Measurements from ENCODE around the gene SKAP1. TPM values are rescaled to one million over a fixed set of nuclear protein-coding genes. Genes with fewer than 3 reads are reported as not detected.

The SKAP1 gene
- total and polyA plus RNA-seq, 7 donors: 0.09 to 1.0 (median 0.42) TPM; not detected in 2

GRCh38 chr17:48102043-48102750, 327.8 kb downstream of the SKAP1 start:
- Histone ChIP-seq H3K36me3 (ENCODE audit: insufficient read depth in 1 of 2, low read depth in 1 of 2) (no peaks in the 10 kb centered on the region), H3K9me3 (peaks cover 4% of the 10 kb centered on the region), H3K4me1 (peaks cover 12% of the 10 kb centered on the region), H3K27ac (peak overlapping the region; percentile 86), H3K4me3 (peak overlapping the region; percentile 99), H3K27me3 (ENCODE audit: insufficient read depth in 3 of 3, low read length in 2 of 3) (no peaks in the 10 kb centered on the region)
- no peak for TF ChIP-seq CTCF (IDR thresholded peaks at IDR 0.05)
- WGBS, 3 donors: 83 to 89% (median 86%) methylated on average over 19 of the region's 19 CpGs
- intact Hi-C loops (cut with DNase I): no loop called here
- DNase-seq (no peak), ATAC-seq (no peak)

GRCh38 chr17:48101012-48101720, 328.8 kb downstream of the SKAP1 start, which contains the start of gene CBX1:
CBX1 (minus strand) TSS chr17:48101478; CDS start chr17:48077004, 24,474 bp downstream.
- DNase-seq: peak; percentile 95 to 96
- Histone ChIP-seq H3K27ac (peak within 1 kb of the TSS; percentile 86), H3K27me3 (ENCODE audit: insufficient read depth in 3 of 3, low read length in 2 of 3) (no peaks in the 10 kb centered on the region), H3K4me3 (peak within 1 kb of the TSS; percentile 99), H3K4me1 (peaks cover 8% of the 10 kb centered on the region), H3K36me3 (ENCODE audit: insufficient read depth in 1 of 2, low read depth in 1 of 2) (peaks cover 0 to 4% of the 10 kb centered on the region in 2 donors), H3K9me3 (peaks cover 4% of the 10 kb centered on the region)
- intact Hi-C loops (cut with DNase I): no loop called here
- peak; percentile 98 to 99 (median 99) for ATAC-seq
- TF ChIP-seq CTCF (IDR thresholded peaks at IDR 0.05): no peak
- WGBS, 3 donors: 0 to 1% (median 0%) methylated on average over 63 to 79 of the region's 79 CpGs

DNA sequence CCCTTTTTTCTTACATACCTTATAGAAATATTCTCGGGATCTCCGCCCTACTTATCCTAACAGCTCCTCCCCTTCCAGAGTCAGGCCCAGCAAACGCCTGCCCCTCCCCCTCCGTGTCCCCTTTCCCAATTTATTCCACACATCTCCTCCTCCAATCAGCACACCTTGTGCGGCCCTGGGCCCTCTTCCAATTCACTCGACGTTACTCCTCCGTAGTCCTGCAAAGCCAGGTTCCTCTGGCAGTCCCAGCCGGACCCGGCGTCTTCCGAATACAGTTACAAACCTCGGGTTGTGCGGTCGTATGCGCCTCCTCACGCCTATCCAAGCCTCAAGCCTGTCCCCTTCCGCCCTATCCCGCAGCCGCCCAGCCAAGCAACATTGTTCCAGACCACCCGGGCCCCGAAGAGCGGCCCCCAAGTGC, 329.4 kb downstream of the SKAP1 start:
- WGBS, 3 donors: 0 to 1% (median 0%) methylated on average over 23 of the region's 23 CpGs

DNA sequence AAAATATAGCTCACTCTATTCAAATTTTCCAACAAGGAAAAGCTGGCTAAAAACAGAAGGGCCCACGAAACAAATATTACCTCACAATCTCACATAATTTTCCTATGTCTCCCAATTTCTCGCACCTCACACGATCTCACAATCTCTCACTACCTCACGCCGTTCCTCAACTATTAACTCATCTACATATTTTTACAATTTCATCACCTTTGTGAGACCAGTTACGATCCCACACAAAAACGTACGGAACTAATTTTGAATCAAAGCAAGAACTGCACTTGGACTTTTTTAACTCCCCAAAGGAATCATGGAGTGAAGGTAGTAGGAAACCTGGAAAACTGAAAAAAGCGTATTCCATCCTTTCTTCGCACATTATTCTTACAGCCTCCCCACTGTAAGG, 329.9 kb downstream of the SKAP1 start:
- no peak for TF ChIP-seq CTCF (IDR thresholded peaks at IDR 0.05)
- Histone ChIP-seq H3K9me3 (peaks cover 4% of the 10 kb centered on the region), H3K4me3 (peak overlapping the region; percentile 99), H3K27me3 (ENCODE audit: insufficient read depth in 3 of 3, low read length in 2 of 3) (no peaks in the 10 kb centered on the region), H3K27ac (peak overlapping the region; percentile 86), H3K36me3 (ENCODE audit: insufficient read depth in 1 of 2, low read depth in 1 of 2) (peaks cover 0 to 13% of the 10 kb centered on the region in 2 donors), H3K4me1 (peaks cover 8% of the 10 kb centered on the region)
- DNase-seq (no peak), ATAC-seq (no peak)
- intact Hi-C loops (cut with DNase I): no loop called here
- 39 to 43% (median 42%) methylated on average over 10 of the region's 10 CpGs for WGBS, 3 donors

More for the DNA sequence above, 329.4 kb downstream of the SKAP1 start:
- H3K4me3 ChIP-seq: peak overlapping the region; percentile 99
- H3K27ac ChIP-seq: peak overlapping the region; percentile 86
- peaks cover 0 to 9% of the 10 kb centered on the region in 2 donors for H3K36me3 ChIP-seq (ENCODE audit: insufficient read depth in 1 of 2, low read depth in 1 of 2)
- ATAC-seq: peak; percentile 15 to 31 (median 25)
- no peak for TF ChIP-seq CTCF (IDR thresholded peaks at IDR 0.05)
- no peaks in the 10 kb centered on the region for H3K27me3 ChIP-seq (ENCODE audit: insufficient read depth in 3 of 3, low read length in 2 of 3)
- peaks cover 4% of the 10 kb centered on the region for H3K9me3 ChIP-seq
- intact Hi-C loops (cut with DNase I): no loop called here
- peaks cover 8% of the 10 kb centered on the region for H3K4me1 ChIP-seq
- peak in 1 of 2 donors; percentile 54 for DNase-seq
